Skeletal muscle tissue (tissue), 4 donors: ENCODE results near the gene LRBA. TPM values are rescaled to one million over a fixed set of nuclear protein-coding genes. Genes with fewer than 3 reads are reported as not detected.

ENCODE experiments used
- H3K27ac ChIP-seq: one replicate; pipeline ENCODE4 v1.7.0; 2013; ENCODE audit warnings: mild to moderate bottlenecking, low read depth, low read length, inconsistent platforms
- H3K27me3 ChIP-seq, 3 donors: one replicate each; pipeline ENCODE4 v1.7.0; 2013; ENCODE audit warnings: low read length in 3 of 3; ENCODE audit not compliant: control insufficient read depth in 3 of 3, insufficient read depth in 3 of 3
- H3K36me3 ChIP-seq, 3 donors: one replicate each; pipeline ENCODE4 v1.7.0; 2013; ENCODE audit warnings: low read length in 3 of 3; ENCODE audit not compliant: control insufficient read depth in 3 of 3, insufficient read depth in 3 of 3
- H3K4me1 ChIP-seq, 3 donors: one replicate each; pipeline ENCODE4 v1.7.0; 2013; ENCODE audit warnings: low read length in 3 of 3, mild to moderate bottlenecking in 3 of 3; ENCODE audit not compliant: control insufficient read depth in 3 of 3, insufficient read depth in 3 of 3
- H3K4me3 ChIP-seq, 3 donors: one replicate each; pipeline ENCODE4 v1.7.0; 2013; ENCODE audit warnings: low read length in 3 of 3
- H3K9ac ChIP-seq, 3 donors: one replicate each; pipeline ENCODE4 v1.7.0; 2013; ENCODE audit warnings: low read length in 3 of 3, mild to moderate bottlenecking in 3 of 3, moderate library complexity in 2 of 3, low read depth in 1 of 3
- H3K9me3 ChIP-seq, 3 donors: one replicate each; pipeline ENCODE4 v1.7.0; 2013; ENCODE audit warnings: low read length in 3 of 3; ENCODE audit not compliant: control insufficient read depth in 3 of 3
- total RNA-seq: library from RNA; depleted of rRNA; stranded (reverse); fragments of >200 nt; gene quantifications from one replicate; pipeline ENCODE4 v1.2.3, GENCODE V29; 2014
- donor health status: Osteomylitis.

Gene LRBA
- total RNA-seq, 1 donor from 2014 or later = 58.5 TPM

GRCh38 chr4:150318971-150319370, 696.1 kb downstream of the LRBA start:
- peaks cover 0 to 2% (median 0%) of the 10 kb centered on the region in 3 donors for H3K36me3 ChIP-seq
- no peaks in the 10 kb centered on the region for H3K4me1 ChIP-seq
- no peak overlapping the region for H3K27ac ChIP-seq
- no peaks in the 10 kb centered on the region for H3K27me3 ChIP-seq
- H3K9ac ChIP-seq = no peak overlapping the region
- no peaks in the 10 kb centered on the region for H3K9me3 ChIP-seq
- no peak overlapping the region for H3K4me3 ChIP-seq

GRCh38 chr4:150318527-150318926, 696.6 kb downstream of the LRBA start:
- H3K4me1 ChIP-seq = no peaks in the 10 kb centered on the region
- H3K36me3 ChIP-seq = peaks cover 0 to 2% (median 0%) of the 10 kb centered on the region in 3 donors
- H3K27ac ChIP-seq = no peak overlapping the region
- H3K9ac ChIP-seq = no peak overlapping the region
- no peak overlapping the region for H3K4me3 ChIP-seq
- H3K27me3 ChIP-seq = no peaks in the 10 kb centered on the region
- no peaks in the 10 kb centered on the region for H3K9me3 ChIP-seq

GRCh38 chr4:150316332-150317205, 698.5 kb downstream of the LRBA start:
- Histone ChIP-seq H3K9ac (no peak overlapping the region), H3K9me3 (no peaks in the 10 kb centered on the region), H3K4me1 (no peaks in the 10 kb centered on the region), H3K4me3 (no peak overlapping the region), H3K27ac (no peak overlapping the region), H3K36me3 (peaks cover 0 to 2% (median 0%) of the 10 kb centered on the region in 3 donors), H3K27me3 (no peaks in the 10 kb centered on the region)

DNA sequence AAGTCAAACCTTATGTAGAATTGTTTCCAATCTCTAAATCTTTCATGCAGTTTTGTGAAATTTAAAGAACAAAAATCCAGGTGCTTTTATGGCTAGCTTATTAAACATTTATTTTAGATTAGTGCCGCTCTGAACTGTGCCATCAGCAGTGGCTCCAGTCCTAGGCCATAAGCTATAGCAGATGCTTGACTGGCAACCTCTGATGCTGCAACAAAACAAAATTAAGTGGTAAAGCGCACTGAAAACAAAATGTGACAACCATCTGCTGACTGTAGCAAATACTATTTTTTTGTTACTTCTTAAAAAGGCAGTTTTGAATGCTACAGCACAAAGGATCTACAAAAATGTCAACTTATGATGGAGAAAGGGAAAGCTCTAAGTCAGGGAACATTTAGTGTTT, 699.4 kb downstream of the LRBA start:
- H3K4me3 ChIP-seq = no peak overlapping the region
- no peak overlapping the region for H3K27ac ChIP-seq
- H3K9ac ChIP-seq = no peak overlapping the region
- no peaks in the 10 kb centered on the region for H3K27me3 ChIP-seq
- no peaks in the 10 kb centered on the region for H3K36me3 ChIP-seq
- H3K9me3 ChIP-seq = no peaks in the 10 kb centered on the region
- no peaks in the 10 kb centered on the region for H3K4me1 ChIP-seq

GRCh38 chr4:150315175-150315574, 699.9 kb downstream of the LRBA start:
- H3K9ac ChIP-seq = no peak overlapping the region
- no peaks in the 10 kb centered on the region for H3K27me3 ChIP-seq
- H3K27ac ChIP-seq = no peak overlapping the region
- H3K36me3 ChIP-seq = no peaks in the 10 kb centered on the region
- no peaks in the 10 kb centered on the region for H3K9me3 ChIP-seq
- no peaks in the 10 kb centered on the region for H3K4me1 ChIP-seq
- H3K4me3 ChIP-seq = no peak overlapping the region

GRCh38 chr4:150314031-150314430, 701.1 kb downstream of the LRBA start:
- Histone ChIP-seq H3K27me3 (no peaks in the 10 kb centered on the region), H3K4me3 (no peak overlapping the region), H3K9ac (no peak overlapping the region), H3K36me3 (no peaks in the 10 kb centered on the region), H3K4me1 (no peaks in the 10 kb centered on the region), H3K27ac (no peak overlapping the region), H3K9me3 (no peaks in the 10 kb centered on the region)

DNA sequence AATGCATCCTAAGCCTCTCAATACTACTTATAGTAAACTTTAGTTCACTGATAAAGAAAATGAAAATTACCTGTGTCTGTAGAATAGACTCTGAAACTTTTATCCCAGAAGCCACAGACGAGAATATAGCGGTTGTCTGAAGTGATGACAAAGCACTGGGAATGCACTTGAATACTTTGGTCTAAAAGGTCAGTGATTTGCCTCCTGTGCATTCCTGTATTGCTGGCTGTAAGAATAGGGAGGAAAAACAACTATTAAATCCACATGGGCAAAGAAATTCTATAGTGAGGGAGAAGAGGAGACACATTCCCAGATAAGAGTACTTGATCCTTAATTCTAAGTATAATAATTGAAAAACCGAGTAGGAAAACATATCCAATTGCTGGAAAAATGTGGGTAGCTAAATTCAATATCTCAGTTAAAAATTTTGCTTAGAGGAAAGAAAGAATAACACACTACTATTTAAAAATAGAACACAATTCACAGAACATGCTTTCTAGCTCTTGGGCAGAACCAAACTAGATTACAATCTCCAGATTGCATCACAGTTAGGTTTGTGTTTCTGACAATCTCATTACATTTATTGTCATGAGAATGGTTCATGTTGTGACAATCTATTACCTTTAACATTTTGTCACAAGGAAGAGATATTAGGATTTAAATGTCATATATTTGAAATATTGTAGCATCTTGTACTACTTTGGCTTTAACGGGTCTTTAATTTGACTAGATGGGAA, 704.8 kb downstream of the LRBA start:
- H3K9ac ChIP-seq = no peak overlapping the region
- no peaks in the 10 kb centered on the region for H3K4me1 ChIP-seq
- no peaks in the 10 kb centered on the region for H3K9me3 ChIP-seq
- H3K36me3 ChIP-seq = no peaks in the 10 kb centered on the region
- no peak overlapping the region for H3K4me3 ChIP-seq
- no peaks in the 10 kb centered on the region for H3K27me3 ChIP-seq
- H3K27ac ChIP-seq = no peak overlapping the region

- no peak overlapping the region for H3K4me3 ChIP-seq
- H3K9ac ChIP-seq = no peak overlapping the region
- H3K36me3 ChIP-seq = no peaks in the 10 kb centered on the region
- no peak overlapping the region for H3K27ac ChIP-seq
- no peaks in the 10 kb centered on the region for H3K27me3 ChIP-seq
- no peaks in the 10 kb centered on the region for H3K4me1 ChIP-seq
- no peaks in the 10 kb centered on the region for H3K9me3 ChIP-seq
These were observed 706.1 kb downstream of the LRBA start for GRCh38 chr4:150308824-150309472.

GRCh38 chr4:150306719-150307118, 708.4 kb downstream of the LRBA start:
- Histone ChIP-seq H3K27ac (no peak overlapping the region), H3K9ac (no peak overlapping the region), H3K4me3 (no peak overlapping the region), H3K9me3 (no peaks in the 10 kb centered on the region), H3K36me3 (no peaks in the 10 kb centered on the region), H3K4me1 (no peaks in the 10 kb centered on the region), H3K27me3 (no peaks in the 10 kb centered on the region)

GRCh38 chr4:150305995-150306394, 709.1 kb downstream of the LRBA start:
- no peaks in the 10 kb centered on the region for H3K27me3 ChIP-seq
- H3K9ac ChIP-seq = no peak overlapping the region
- H3K9me3 ChIP-seq = no peaks in the 10 kb centered on the region
- H3K4me3 ChIP-seq = no peak overlapping the region
- no peak overlapping the region for H3K27ac ChIP-seq
- H3K4me1 ChIP-seq = no peaks in the 10 kb centered on the region
- H3K36me3 ChIP-seq = no peaks in the 10 kb centered on the region
